HL-60 (cell line): ENCODE results near the gene ERGIC3.
A peak's percentile ranks its signal among the peaks of the same experiment; 100 is the strongest.

Experiments used
- POLR2AphosphoS5 ChIP-seq: IDR thresholded peaks from 2 replicates; pipeline ENCODE4 v1.6.1; 2012; ENCODE audit warnings: low read depth
- TF ChIP-seq, protein P1 (sequence below): IDR thresholded peaks from one replicate; pipeline ENCODE4 v1.5.1; 2011; ENCODE audit warnings: low read length, control low read depth, inconsistent platforms; ENCODE audit not compliant: insufficient read depth

DNA sequence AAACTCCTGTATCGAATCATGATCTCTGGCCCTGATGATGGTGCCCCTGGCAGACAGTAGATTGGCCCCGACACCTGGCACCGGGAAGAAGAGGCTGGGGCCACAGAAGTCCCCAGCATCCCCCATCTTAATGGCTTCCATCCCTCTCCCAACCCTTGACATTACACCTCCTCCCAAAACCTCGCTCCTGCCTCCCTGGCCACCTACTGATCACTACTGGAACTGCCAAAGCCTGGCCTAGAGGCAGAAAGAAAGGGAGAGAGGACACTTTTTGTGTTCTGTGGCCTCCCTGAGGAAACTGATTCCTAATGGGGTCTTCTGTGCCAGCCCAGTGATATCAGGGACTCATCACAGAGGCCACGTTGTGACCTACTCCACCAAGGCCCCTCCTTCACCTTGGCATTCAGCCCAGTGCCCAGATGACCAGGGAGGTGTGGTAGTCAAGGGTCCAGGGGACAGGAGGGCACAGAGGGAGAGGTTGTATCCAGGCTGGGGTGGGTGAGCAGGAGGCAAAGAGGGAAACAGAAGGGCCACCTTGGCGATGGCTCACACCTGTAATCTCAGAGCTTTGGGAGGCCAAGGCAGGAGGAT lies 18.5 kb upstream of the ERGIC3 start:
- TF ChIP-seq, protein P1, sequence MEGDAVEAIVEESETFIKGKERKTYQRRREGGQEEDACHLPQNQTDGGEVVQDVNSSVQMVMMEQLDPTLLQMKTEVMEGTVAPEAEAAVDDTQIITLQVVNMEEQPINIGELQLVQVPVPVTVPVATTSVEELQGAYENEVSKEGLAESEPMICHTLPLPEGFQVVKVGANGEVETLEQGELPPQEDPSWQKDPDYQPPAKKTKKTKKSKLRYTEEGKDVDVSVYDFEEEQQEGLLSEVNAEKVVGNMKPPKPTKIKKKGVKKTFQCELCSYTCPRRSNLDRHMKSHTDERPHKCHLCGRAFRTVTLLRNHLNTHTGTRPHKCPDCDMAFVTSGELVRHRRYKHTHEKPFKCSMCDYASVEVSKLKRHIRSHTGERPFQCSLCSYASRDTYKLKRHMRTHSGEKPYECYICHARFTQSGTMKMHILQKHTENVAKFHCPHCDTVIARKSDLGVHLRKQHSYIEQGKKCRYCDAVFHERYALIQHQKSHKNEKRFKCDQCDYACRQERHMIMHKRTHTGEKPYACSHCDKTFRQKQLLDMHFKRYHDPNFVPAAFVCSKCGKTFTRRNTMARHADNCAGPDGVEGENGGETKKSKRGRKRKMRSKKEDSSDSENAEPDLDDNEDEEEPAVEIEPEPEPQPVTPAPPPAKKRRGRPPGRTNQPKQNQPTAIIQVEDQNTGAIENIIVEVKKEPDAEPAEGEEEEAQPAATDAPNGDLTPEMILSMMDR = peak; percentile 66
- no peak for TF ChIP-seq POLR2AphosphoS5
